ENCODE data around the gene IGF1. TPM values are rescaled to one million over a fixed set of nuclear protein-coding genes. Genes with fewer than 3 reads are reported as not detected.

The IGF1 gene
- 4.4 TPM for total RNA-seq

GRCh38 chr12:102480406-102480805, at the start of gene IGF1:
Gene IGF1, minus strand, starts transcription at chr12:102480563. Its CDS starts 182 bp downstream, at chr12:102480381.

Measured in parietal lobe (tissue), 1 donor.